ENCODE data around the gene BCOR.

GRCh38 chrX:40085714-40086113, 12.0 kb downstream of the BCOR start:
- TF ChIP-seq CTCF (IDR thresholded peaks at IDR 0.05; ENCODE audit: insufficient read depth, low read length) = no peak
- TF ChIP-seq, protein P1, sequence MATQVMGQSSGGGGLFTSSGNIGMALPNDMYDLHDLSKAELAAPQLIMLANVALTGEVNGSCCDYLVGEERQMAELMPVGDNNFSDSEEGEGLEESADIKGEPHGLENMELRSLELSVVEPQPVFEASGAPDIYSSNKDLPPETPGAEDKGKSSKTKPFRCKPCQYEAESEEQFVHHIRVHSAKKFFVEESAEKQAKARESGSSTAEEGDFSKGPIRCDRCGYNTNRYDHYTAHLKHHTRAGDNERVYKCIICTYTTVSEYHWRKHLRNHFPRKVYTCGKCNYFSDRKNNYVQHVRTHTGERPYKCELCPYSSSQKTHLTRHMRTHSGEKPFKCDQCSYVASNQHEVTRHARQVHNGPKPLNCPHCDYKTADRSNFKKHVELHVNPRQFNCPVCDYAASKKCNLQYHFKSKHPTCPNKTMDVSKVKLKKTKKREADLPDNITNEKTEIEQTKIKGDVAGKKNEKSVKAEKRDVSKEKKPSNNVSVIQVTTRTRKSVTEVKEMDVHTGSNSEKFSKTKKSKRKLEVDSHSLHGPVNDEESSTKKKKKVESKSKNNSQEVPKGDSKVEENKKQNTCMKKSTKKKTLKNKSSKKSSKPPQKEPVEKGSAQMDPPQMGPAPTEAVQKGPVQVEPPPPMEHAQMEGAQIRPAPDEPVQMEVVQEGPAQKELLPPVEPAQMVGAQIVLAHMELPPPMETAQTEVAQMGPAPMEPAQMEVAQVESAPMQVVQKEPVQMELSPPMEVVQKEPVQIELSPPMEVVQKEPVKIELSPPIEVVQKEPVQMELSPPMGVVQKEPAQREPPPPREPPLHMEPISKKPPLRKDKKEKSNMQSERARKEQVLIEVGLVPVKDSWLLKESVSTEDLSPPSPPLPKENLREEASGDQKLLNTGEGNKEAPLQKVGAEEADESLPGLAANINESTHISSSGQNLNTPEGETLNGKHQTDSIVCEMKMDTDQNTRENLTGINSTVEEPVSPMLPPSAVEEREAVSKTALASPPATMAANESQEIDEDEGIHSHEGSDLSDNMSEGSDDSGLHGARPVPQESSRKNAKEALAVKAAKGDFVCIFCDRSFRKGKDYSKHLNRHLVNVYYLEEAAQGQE (IDR thresholded peaks at IDR 0.05; ENCODE audit: insufficient replicate concordance, low read depth) = no peak
- no peak for TF ChIP-seq GABPA (IDR thresholded peaks at IDR 0.05; ENCODE audit: low read depth)
- TF ChIP-seq POLR2AphosphoS5 (IDR thresholded peaks at IDR 0.05; ENCODE audit: low read depth) = no peak
- TF ChIP-seq SPI1 (IDR thresholded peaks at IDR 0.05; ENCODE audit: borderline replicate concordance, low read depth) = no peak
